B cell (primary cell): ENCODE results near the gene SLC49A3. TPM values are rescaled to one million over a fixed set of nuclear protein-coding genes. Genes with fewer than 3 reads are reported as not detected.

ENCODE experiments used
- ATAC-seq: fragments of 200-7000 bp; cut with Tn5 transposase; one replicate; pipeline ENCODE4 v1.10.0; 2021; ENCODE audit warnings: low read depth, mild to moderate bottlenecking, moderate number of reproducible peaks, moderate library complexity
- CTCF ChIA-PET: fragments of 350-600 bp; sonication (Branson Sonifier 250); formaldehyde crosslinking; loops from one replicate; lab custom pipeline; 2021; ENCODE audit warnings: antibody characterized with exemption, inconsistent platforms; lab: Charles Lee
- POLR2A ChIA-PET: fragments of 350-600 bp; sonication (Branson Sonifier 250); formaldehyde crosslinking; loops from one replicate; lab custom pipeline; 2021; ENCODE audit warnings: antibody characterized with exemption; lab: Charles Lee
- DNase-seq: peaks from one replicate; pipeline ENCODE4 v3.0.0; 2013
- H2AFZ ChIP-seq: 2 replicates; pipeline ENCODE4 v1.6.1; 2012; ENCODE audit warnings: mild to moderate bottlenecking, low read depth, low read length; ENCODE audit not compliant: insufficient read depth, poor library complexity, severe bottlenecking
- H3K27ac ChIP-seq, 2 donors: 1 replicate in 1 of 2; 2 replicates in 1 of 2; pipeline ENCODE4 v1.5.1; 2012 to 2013; ENCODE audit warnings: low read length in 2 of 2, mild to moderate bottlenecking in 2 of 2, moderate library complexity in 1 of 2
- H3K27me3 ChIP-seq, 4 experiments: fragments of 200-600 bp in 1 of 4; sonication (generic) in 1 of 4; replicated peaks in 1 of 4; 1 replicate in 2 of 4; 2 replicates in 2 of 4; pipeline versions ENCODE4 v1.6.1 to v1.7.0; 2013 to 2016; ENCODE audit warnings: low read length in 3 of 4, mild to moderate bottlenecking in 2 of 4, mixed read lengths in 1 of 4, moderate library complexity in 1 of 4; ENCODE audit not compliant: insufficient read depth in 4 of 4, control insufficient read depth in 3 of 4; ENCODE audit errors: control extremely low read depth in 1 of 4
- H3K36me3 ChIP-seq, 2 experiments: replicated peaks in 1 of 2; 1 replicate in 1 of 2; 2 replicates in 1 of 2; pipeline versions ENCODE4 v1.6.1 to v1.7.1; 2013; ENCODE audit warnings: low read length in 1 of 2; ENCODE audit not compliant: insufficient read depth in 2 of 2, control insufficient read depth in 1 of 2; ENCODE audit errors: control extremely low read depth in 1 of 2, extremely low read depth in 1 of 2
- H3K4me1 ChIP-seq, 2 donors: fragments of 200-600 bp in 1 of 2; sonication (generic) in 1 of 2; 1 replicate in 1 of 2; 2 replicates in 1 of 2; pipeline versions ENCODE4 v1.5.1 to v1.6.1; 2013 to 2017; ENCODE audit warnings: low read length in 2 of 2; ENCODE audit not compliant: control insufficient read depth in 2 of 2, insufficient read depth in 2 of 2
- H3K4me2 ChIP-seq: replicated peaks from 2 replicates; pipeline ENCODE3; 2012; ENCODE audit warnings: mild to moderate bottlenecking, low read depth, low read length; ENCODE audit not compliant: poor library complexity, severe bottlenecking
- H3K4me3 ChIP-seq, 5 experiments: fragments of 200-600 bp in 1 of 5; sonication (generic) in 1 of 5; 1 replicate in 3 of 5; 2 replicates in 2 of 5; pipeline versions ENCODE4 v1.5.1 to v1.7.0; 2011 to 2016; ENCODE audit warnings: low read length in 4 of 5, mild to moderate bottlenecking in 4 of 5, low read depth in 2 of 5, control low read depth in 1 of 5, moderate library complexity in 1 of 5; ENCODE audit not compliant: insufficient read depth in 1 of 5; ENCODE audit errors: control extremely low read depth in 1 of 5, extremely low read depth in 1 of 5
- H3K79me2 ChIP-seq: fragments of 200-600 bp; sonication (generic); one replicate; pipeline ENCODE4 v1.6.0; 2016; ENCODE audit warnings: low read length; ENCODE audit not compliant: control insufficient read depth, insufficient read depth
- H3K9ac ChIP-seq: fragments of 200-600 bp; sonication (generic); 2 replicates; pipeline ENCODE4 v1.6.1; 2017; ENCODE audit warnings: mild to moderate bottlenecking, low read length, moderate library complexity
- H3K9me3 ChIP-seq, 3 donors: one replicate each; pipeline versions ENCODE4 v1.6.1 to v1.7.1; 2013; ENCODE audit warnings: low read length in 2 of 3; ENCODE audit not compliant: control insufficient read depth in 2 of 3, insufficient read depth in 1 of 3; ENCODE audit errors: control extremely low read depth in 1 of 3
- H4K20me1 ChIP-seq: 2 replicates; pipeline ENCODE4 v1.6.0; 2012; ENCODE audit warnings: mild to moderate bottlenecking, low read length; ENCODE audit not compliant: insufficient read depth, control insufficient read depth, poor library complexity, severe bottlenecking
- H3K27ac Mint-ChIP-seq: one replicate; pipeline ENCODE4 v1.8.0; 2021; ENCODE audit warnings: mixed read lengths
- H3K27me3 Mint-ChIP-seq: one replicate; pipeline ENCODE4 v1.8.0; 2021; ENCODE audit warnings: mixed read lengths
- H3K4me1 Mint-ChIP-seq: one replicate; pipeline ENCODE4 v1.8.0; 2021; ENCODE audit warnings: mixed read lengths
- H3K4me3 Mint-ChIP-seq: one replicate; pipeline ENCODE4 v1.8.0; 2021; ENCODE audit warnings: mixed read lengths
- H3K9me3 Mint-ChIP-seq: one replicate; pipeline ENCODE4 v1.8.0; 2022; ENCODE audit warnings: mixed read lengths; ENCODE audit not compliant: insufficient read depth
- CTCF ChIP-seq: fragments of 200-600 bp; IDR thresholded peaks from one replicate; pipeline ENCODE4 v1.8.0; 2022; ENCODE audit warnings: antibody characterized with exemption, mild to moderate bottlenecking
- EZH2 ChIP-seq: IDR thresholded peaks from 2 replicates; pipeline ENCODE4 v1.6.1; 2012; ENCODE audit warnings: borderline replicate concordance, low read depth, mild to moderate bottlenecking, moderate library complexity, low read length; ENCODE audit not compliant: insufficient read depth, poor library complexity, severe bottlenecking
- WGBS: methylation state at CpG from one replicate; pipeline ENCODE4 v1.1.5; 2013; ENCODE audit warnings: missing lambda C conversion rate; ENCODE audit not compliant: insufficient coverage; 5-methylcytosine and 5-hydroxymethylcytosine counted together
- intact Hi-C: fragments of 100-400 bp; cut with micrococcal nuclease; formaldehyde crosslinking; loops from one replicate; pipeline ENCODE4 v1.10.0; 2022
- polyA plus RNA-seq: library from polyadenylated mRNA; depleted of rRNA; stranded (reverse); fragments of >200 nt; gene quantifications from 2 replicates; pipeline ENCODE4 v1.2.3, GENCODE V29; 2012
- total RNA-seq, 2 donors: library from RNA; stranded (reverse); fragments of 120-200 nt in 1 of 2; gene quantifications; 1 replicate in 1 of 2; 2 replicates in 1 of 2; pipeline versions ENCODE4 v1.2.3 to v1.2.4, GENCODE V29; 2013 to 2022

The SLC49A3 gene
- total and polyA plus RNA-seq, 2 donors (not counting 1 experiment from before 2014, with no cell fraction given), result 2.0 to 4.3 TPM

GRCh38 chr4:709348-709747 lies 20.4 kb upstream of the SLC49A3 start:
- Histone ChIP-seq H3K4me1 (peaks cover 17 to 30% of the 10 kb centered on the region in 2 donors), H3K27ac (no peak overlapping the region), H3K79me2 (peaks cover 92% of the 10 kb centered on the region), H3K4me2 (no peak overlapping the region), H2AFZ (no peak overlapping the region), H3K36me3 (peaks cover 0 to 8% of the 10 kb centered on the region in 2 experiments), H3K9ac (no peak overlapping the region), H3K27me3 (no peaks in the 10 kb centered on the region), H4K20me1 (peaks cover 61% of the 10 kb centered on the region), H3K4me3 (no peak overlapping the region), H3K9me3 (no peaks in the 10 kb centered on the region)
- Mint-ChIP-seq H3K27me3 (no peaks in the 10 kb centered on the region), H3K4me1 (peaks cover 32% of the 10 kb centered on the region), H3K9me3 (no peaks in the 10 kb centered on the region), H3K4me3 (no peak overlapping the region), H3K27ac (no peak overlapping the region)
- ATAC-seq (no peak), DNase-seq (no peak)
- intact Hi-C loops, result loop anchor here (10.0 kb wide), 1 partner anchor 225 kb away; the partner anchor contains the start of genes GAK and TMEM175
- WGBS, result 98% methylated on average over 6 of the region's 6 CpGs
- CTCF ChIA-PET, result no interaction called here
- POLR2A ChIA-PET, result no interaction called here
- TF ChIP-seq CTCF (no peak), EZH2 (no peak)

GRCh38 chr4:708631-708933 lies 19.6 kb upstream of the SLC49A3 start:
- TF ChIP-seq CTCF (no peak), EZH2 (no peak)
- Histone ChIP-seq H3K9ac (no peak overlapping the region), H3K4me2 (peak overlapping the region; percentile 16), H2AFZ (no peak overlapping the region), H4K20me1 (peaks cover 53% of the 10 kb centered on the region), H3K36me3 (peaks cover 0 to 4% of the 10 kb centered on the region in 2 experiments), H3K4me1 (peaks cover 17 to 30% of the 10 kb centered on the region in 2 donors), H3K9me3 (no peaks in the 10 kb centered on the region), H3K4me3 (no peak overlapping the region), H3K27ac (no peak overlapping the region), H3K27me3 (no peaks in the 10 kb centered on the region), H3K79me2 (peaks cover 85% of the 10 kb centered on the region)
- no peaks in the 10 kb centered on the region for H3K27me3 Mint-ChIP-seq
- peaks cover 31% of the 10 kb centered on the region for H3K4me1 Mint-ChIP-seq
- H3K27ac Mint-ChIP-seq, result no peak overlapping the region
- H3K9me3 Mint-ChIP-seq, result no peaks in the 10 kb centered on the region
- intact Hi-C loops, result loop anchor here (10.0 kb wide), 1 partner anchor 226 kb away; the partner anchor contains the start of genes GAK and TMEM175
- no peak for ATAC-seq
- 100% methylated on average over 1 of the region's 6 CpGs for WGBS
- peak overlapping the region; percentile 29 for H3K4me3 Mint-ChIP-seq
- no peak for DNase-seq
- POLR2A ChIA-PET, result no interaction called here
- CTCF ChIA-PET, result interaction anchor here (0.8 kb wide), 1 partner anchor 34 kb away, joined by 3 read pairs; no protein-coding TSS in a partner anchor
